ENCODE measurements around the gene TLE5. TPM values are rescaled to one million over a fixed set of nuclear protein-coding genes. Genes with fewer than 3 reads are reported as not detected.

Gene TLE5
- total RNA-seq, 2 experiments from 2014 or later = 508 to 583 TPM

- Mint-ChIP-seq H3K4me3 (no peak overlapping the region), H3K9me3 (ENCODE audit: low read depth) (no peaks in the 10 kb centered on the region), H3K27ac (no peak overlapping the region), H3K27me3 (no peaks in the 10 kb centered on the region), H3K36me3 (no peaks in the 10 kb centered on the region), H3K4me1 (peaks cover 15% of the 10 kb centered on the region)
- DNase-seq (no peak), ATAC-seq (no peak)
- CTCF ChIA-PET = no interaction called here
Observed at GRCh38 chr19:3066482-3067049, 4.3 kb upstream of the TLE5 start.

DNA sequence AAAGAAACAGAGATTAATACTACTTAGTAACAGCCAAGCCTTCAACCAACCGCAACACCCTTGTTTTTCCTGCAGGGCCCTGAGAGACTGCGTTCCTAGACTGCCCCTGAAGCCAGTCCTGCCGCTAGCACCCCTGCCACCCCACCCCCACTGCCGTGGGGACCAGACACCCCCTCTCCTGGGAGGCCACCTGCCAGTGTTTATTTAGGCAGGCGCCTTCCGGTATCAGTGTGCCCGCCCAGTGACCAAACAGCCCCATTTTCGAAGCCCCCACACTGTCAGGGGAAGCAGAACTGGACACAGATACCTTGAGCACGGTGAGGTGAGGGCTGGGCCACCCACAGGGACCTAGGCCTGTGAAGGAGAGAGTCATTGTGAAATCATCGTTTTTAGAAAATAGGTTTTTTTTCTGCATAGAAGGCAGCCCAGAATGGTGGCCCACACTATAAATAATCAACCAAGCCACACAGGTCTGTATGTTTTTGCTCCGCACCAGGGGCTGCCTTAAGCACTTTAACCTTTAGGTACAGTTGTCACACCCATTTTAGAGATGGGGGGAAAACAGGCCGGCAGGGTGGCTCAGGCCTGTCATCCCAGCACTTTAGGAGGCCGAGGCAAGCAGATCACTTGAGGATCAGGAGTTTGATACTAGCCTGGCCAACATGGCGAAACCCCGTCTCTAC lies 3.5 kb upstream of the TLE5 start:
- ATAC-seq (no peak), DNase-seq (no peak)
- Mint-ChIP-seq H3K27me3 (no peaks in the 10 kb centered on the region), H3K4me3 (no peak overlapping the region), H3K27ac (no peak overlapping the region), H3K9me3 (ENCODE audit: low read depth) (no peaks in the 10 kb centered on the region), H3K4me1 (peaks cover 17% of the 10 kb centered on the region), H3K36me3 (peaks cover 2% of the 10 kb centered on the region)
- CTCF ChIA-PET = interaction anchor here (0.6 kb wide), 1 partner anchor 364 kb away, joined by 3 read pairs; no protein-coding TSS in a partner anchor

DNA sequence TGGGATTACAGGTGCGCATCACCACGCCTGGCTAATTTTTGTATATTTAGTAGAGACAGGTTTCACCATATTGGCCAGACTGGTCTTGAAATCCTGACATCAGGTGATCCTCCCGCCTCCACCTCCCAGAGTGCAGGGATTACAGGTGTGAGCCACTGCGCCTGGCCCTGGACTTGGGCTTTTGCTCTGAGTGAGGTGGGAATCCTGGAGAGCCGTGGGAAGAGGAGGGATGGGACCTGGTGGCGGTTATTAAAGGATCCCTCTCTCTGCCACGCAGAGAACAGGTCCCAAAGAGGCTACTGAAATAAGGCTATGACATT lies 1.7 kb upstream of the TLE5 start:
- DNase-seq (no peak), ATAC-seq (no peak)
- H3K4me3 Mint-ChIP-seq = peak overlapping the region; percentile 82
- no peaks in the 10 kb centered on the region for H3K9me3 Mint-ChIP-seq (ENCODE audit: low read depth)
- peak overlapping the region; percentile 89 for H3K27ac Mint-ChIP-seq
- no peaks in the 10 kb centered on the region for H3K27me3 Mint-ChIP-seq
- H3K4me1 Mint-ChIP-seq = peaks cover 29% of the 10 kb centered on the region
- H3K36me3 Mint-ChIP-seq = peaks cover 13% of the 10 kb centered on the region
- CTCF ChIA-PET = interaction anchor here (1.6 to 2.5 kb wide), 3 partner anchors 12 to 44 kb away, joined by 4 to 9 read pairs (median 8); no protein-coding TSS in a partner anchor

- DNase-seq = peak; percentile 82
- Mint-ChIP-seq H3K27me3 (no peaks in the 10 kb centered on the region), H3K4me3 (peak overlapping the region; percentile 78), H3K27ac (peak overlapping the region; percentile 84), H3K9me3 (ENCODE audit: low read depth) (no peaks in the 10 kb centered on the region), H3K36me3 (peaks cover 27% of the 10 kb centered on the region), H3K4me1 (peaks cover 37% of the 10 kb centered on the region)
- CTCF ChIA-PET = interaction anchor here (0.6 to 2.2 kb wide), 10 partner anchors 10 to 161 kb away, joined by 3 to 8 read pairs (median 4); partner anchors contain the start of gene ZNF57
- ATAC-seq = peak; percentile 78
Observed at GRCh38 chr19:3061182-3062161, 823 bp downstream of the TLE5 start.

GRCh38 chr19:3060857-3061181 lies 1.5 kb downstream of the TLE5 start:
- CTCF ChIA-PET = interaction anchor here (0.6 to 2.2 kb wide), 13 partner anchors 9 to 702 kb away, joined by 3 to 8 read pairs (median 4); partner anchors contain the start of genes MRPL54 and ZNF57
- H3K27me3 Mint-ChIP-seq = no peaks in the 10 kb centered on the region
- peak overlapping the region; percentile 84 for H3K27ac Mint-ChIP-seq
- H3K9me3 Mint-ChIP-seq (ENCODE audit: low read depth) = no peaks in the 10 kb centered on the region
- peaks cover 27% of the 10 kb centered on the region for H3K36me3 Mint-ChIP-seq
- H3K4me1 Mint-ChIP-seq = peaks cover 36% of the 10 kb centered on the region
- DNase-seq = no peak
- ATAC-seq = no peak
- H3K4me3 Mint-ChIP-seq = peak overlapping the region; percentile 78

GRCh38 chr19:3059653-3060052 lies 2.6 kb downstream of the TLE5 start:
- H3K4me3 Mint-ChIP-seq = peak overlapping the region; percentile 78
- H3K4me1 Mint-ChIP-seq = peaks cover 37% of the 10 kb centered on the region
- CTCF ChIA-PET = interaction anchor here (0.5 to 2.2 kb wide), 6 partner anchors 16 to 172 kb away, joined by 3 to 8 read pairs (median 4); no protein-coding TSS in a partner anchor
- no peak for ATAC-seq
- no peaks in the 10 kb centered on the region for H3K9me3 Mint-ChIP-seq (ENCODE audit: low read depth)
- H3K27ac Mint-ChIP-seq = peak overlapping the region; percentile 84
- no peaks in the 10 kb centered on the region for H3K27me3 Mint-ChIP-seq
- no peak for DNase-seq
- H3K36me3 Mint-ChIP-seq = peaks cover 33% of the 10 kb centered on the region

DNA sequence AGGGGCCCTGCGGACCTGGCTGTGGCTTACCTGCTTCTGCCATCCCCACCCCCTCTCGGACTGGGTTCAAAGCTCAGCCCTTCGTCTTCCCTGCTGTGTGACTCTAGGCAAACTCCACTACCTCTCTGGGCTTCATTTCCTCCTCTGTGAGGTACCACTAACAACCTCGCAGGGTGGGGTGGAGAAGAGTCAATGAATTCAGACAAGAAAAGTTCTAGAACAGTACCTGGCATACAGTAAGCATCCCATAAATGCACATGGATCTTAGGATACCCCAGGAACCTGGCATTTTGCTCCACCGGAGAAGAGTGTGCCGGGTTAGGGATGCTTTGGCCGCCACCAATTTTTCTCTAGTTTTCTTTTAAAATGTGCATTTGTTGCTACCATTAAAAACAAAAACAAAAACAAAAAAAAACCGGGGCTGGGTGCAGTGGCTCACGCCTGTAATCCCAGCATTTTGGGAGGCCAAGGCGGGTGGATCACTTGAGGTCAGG lies 3.4 kb downstream of the TLE5 start:
- no peak overlapping the region for H3K4me3 Mint-ChIP-seq

GRCh38 chr19:3058009-3058820 lies 4.1 kb downstream of the TLE5 start:
- no peak for DNase-seq
- ATAC-seq = no peak
- Mint-ChIP-seq H3K4me3 (no peak overlapping the region), H3K27ac (no peak overlapping the region), H3K36me3 (peaks cover 39% of the 10 kb centered on the region), H3K4me1 (peaks cover 29% of the 10 kb centered on the region), H3K27me3 (no peaks in the 10 kb centered on the region), H3K9me3 (ENCODE audit: low read depth) (no peaks in the 10 kb centered on the region)
- CTCF ChIA-PET = interaction anchor here (0.7 kb wide), 1 partner anchor 19 kb away, joined by 3 read pairs; no protein-coding TSS in a partner anchor

More for the DNA sequence above, 3.4 kb downstream of the TLE5 start:
- Mint-ChIP-seq H3K36me3 (peaks cover 39% of the 10 kb centered on the region), H3K4me1 (peaks cover 34% of the 10 kb centered on the region), H3K27ac (no peak overlapping the region), H3K9me3 (ENCODE audit: low read depth) (no peaks in the 10 kb centered on the region), H3K27me3 (no peaks in the 10 kb centered on the region)
- ATAC-seq (no peak), DNase-seq (no peak)
- CTCF ChIA-PET = no interaction called here

- Mint-ChIP-seq H3K9me3 (ENCODE audit: low read depth) (no peaks in the 10 kb centered on the region), H3K4me1 (peaks cover 25% of the 10 kb centered on the region), H3K27me3 (no peaks in the 10 kb centered on the region), H3K4me3 (no peak overlapping the region), H3K27ac (no peak overlapping the region), H3K36me3 (peaks cover 39% of the 10 kb centered on the region)
- no peak for ATAC-seq
- CTCF ChIA-PET = interaction anchor here (0.7 kb wide), 1 partner anchor 18 kb away, joined by 3 read pairs; no protein-coding TSS in a partner anchor
- DNase-seq = no peak
Observed at GRCh38 chr19:3057275-3057714, 5.0 kb downstream of the TLE5 start.

- Mint-ChIP-seq H3K27ac (no peak overlapping the region), H3K9me3 (ENCODE audit: low read depth) (no peaks in the 10 kb centered on the region), H3K4me1 (peaks cover 25% of the 10 kb centered on the region), H3K4me3 (no peak overlapping the region), H3K36me3 (peaks cover 39% of the 10 kb centered on the region), H3K27me3 (no peaks in the 10 kb centered on the region)
- DNase-seq (no peak), ATAC-seq (no peak)
- CTCF ChIA-PET = interaction anchor here (0.7 kb wide), 1 partner anchor 47 kb away, joined by 3 read pairs; no protein-coding TSS in a partner anchor
Observed at GRCh38 chr19:3056417-3057088, 5.7 kb downstream of the TLE5 start.

- H3K4me3 Mint-ChIP-seq = no peak overlapping the region
- CTCF ChIA-PET = interaction anchor here (0.7 kb wide), 1 partner anchor 48 kb away, joined by 3 read pairs; no protein-coding TSS in a partner anchor
- H3K4me1 Mint-ChIP-seq = peaks cover 24% of the 10 kb centered on the region
- ATAC-seq = no peak
- H3K36me3 Mint-ChIP-seq = peaks cover 37% of the 10 kb centered on the region
- no peaks in the 10 kb centered on the region for H3K27me3 Mint-ChIP-seq
- no peak for DNase-seq
- no peaks in the 10 kb centered on the region for H3K9me3 Mint-ChIP-seq (ENCODE audit: low read depth)
- H3K27ac Mint-ChIP-seq = no peak overlapping the region
Observed at GRCh38 chr19:3055741-3056416, 6.4 kb downstream of the TLE5 start.

Measured in activated CD8-positive, alpha-beta memory T cell treated with anti-CD3 and anti-CD28 coated beads, Interleukin-2, amount 10 ng/mL, durations not matched to agents 7 days and 5 days (primary cell).